HG03175 (cell line): Measurements from ENCODE around the gene TGFB1.

Experiments
- ATAC-seq: cut with Tn5 transposase; IDR thresholded peaks from one replicate; pipeline ENCODE4 v1.9.1; 2021; ENCODE audit warnings: mild to moderate bottlenecking, moderate library complexity; ENCODE audit not compliant: unreplicated experiment

The TGFB1 gene

DNA sequence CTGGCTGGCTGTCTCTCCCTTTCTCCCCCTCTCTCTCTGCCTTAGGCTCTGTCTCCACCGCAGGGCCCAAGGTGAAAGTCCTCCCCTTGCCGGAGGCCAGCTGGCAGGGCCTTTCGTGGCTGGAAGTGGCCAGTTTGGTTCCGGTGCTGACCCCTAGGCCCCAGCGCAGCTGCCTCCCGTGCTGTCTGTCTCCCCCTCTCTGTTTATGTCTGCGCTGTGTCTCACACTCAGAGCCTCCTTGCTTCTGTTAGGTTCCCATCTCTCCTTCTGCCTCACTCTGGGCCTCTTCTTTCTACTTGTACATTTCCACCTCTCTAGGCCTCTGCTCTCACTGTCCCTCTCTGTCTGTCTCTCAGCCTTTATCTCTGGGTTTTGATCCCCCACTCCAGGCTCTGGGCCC lies 30.7 kb downstream of the TGFB1 start:
- no peak for ATAC-seq

DNA sequence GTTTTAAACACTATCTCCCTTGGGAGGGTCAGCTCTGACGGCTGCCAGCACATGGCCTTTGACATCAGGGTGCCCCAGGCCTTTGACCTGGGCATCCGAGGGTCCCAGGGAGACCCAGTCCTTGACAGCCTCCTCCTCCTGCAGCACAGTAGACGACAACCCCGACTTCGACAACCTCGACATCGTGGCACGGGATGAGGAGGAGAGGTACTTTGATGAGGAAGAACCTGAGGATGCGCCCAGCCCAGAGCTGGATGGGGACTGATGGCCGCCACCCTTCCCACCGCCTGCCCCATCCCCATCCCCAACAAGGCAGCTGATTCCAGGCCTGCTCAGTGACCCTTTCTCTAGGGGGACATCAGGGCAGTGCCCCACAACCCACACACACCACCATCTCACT lies 31.3 kb downstream of the TGFB1 start:
- no peak for ATAC-seq

DNA sequence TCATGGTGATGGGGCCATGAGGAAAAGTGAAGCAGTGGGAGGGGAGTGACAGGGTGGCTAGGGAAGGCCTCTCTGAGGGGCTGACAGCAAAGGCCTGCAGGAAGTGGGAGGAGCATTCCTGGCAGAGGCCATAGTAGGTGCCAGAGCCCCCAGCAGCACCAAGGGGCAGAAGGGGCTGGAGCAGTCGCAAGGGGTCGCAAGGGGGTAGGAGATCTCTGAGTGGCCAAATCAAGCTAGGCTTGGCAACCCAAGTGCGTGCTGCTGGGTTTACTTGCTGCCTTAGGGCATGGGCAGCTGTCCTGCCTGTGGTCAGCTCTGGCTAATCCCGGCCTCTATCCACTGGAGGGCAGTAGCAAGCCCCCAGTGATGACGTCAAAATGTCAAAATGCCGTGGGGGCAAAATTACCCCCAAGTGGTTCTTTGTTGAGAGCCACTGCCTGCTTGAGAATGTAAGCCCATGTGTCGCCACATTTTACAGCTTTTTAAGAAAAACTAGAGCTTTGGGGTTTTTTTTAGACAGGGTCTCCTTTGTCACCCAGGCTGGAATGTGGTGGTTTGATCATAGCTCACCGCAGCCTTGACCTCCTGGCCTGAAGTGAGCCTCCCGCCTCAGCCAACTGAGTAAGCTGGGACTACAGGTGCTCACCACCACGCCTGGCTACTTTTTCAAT lies 32.0 kb downstream of the TGFB1 start:
- no peak for ATAC-seq

DNA sequence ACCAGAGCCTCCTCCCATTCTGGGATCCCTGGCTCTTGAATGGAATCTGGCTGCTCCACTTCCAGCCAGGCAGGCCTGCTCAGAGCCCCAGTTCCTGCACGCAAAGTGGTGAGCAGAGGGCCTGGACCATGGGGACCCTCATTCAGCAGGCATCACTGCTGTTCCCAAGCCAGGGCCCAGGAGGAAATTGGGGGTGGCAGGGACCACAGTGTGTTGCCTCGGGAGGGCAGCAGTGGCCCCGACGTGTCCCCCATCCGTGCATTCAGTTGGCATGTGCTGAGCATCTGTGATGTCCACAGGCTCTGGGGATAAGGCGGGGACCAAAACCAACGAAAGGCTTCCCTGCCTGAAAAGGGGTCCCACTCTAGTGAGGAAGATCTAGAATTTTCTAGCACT lies 32.5 kb downstream of the TGFB1 start:
- ATAC-seq = no peak

DNA sequence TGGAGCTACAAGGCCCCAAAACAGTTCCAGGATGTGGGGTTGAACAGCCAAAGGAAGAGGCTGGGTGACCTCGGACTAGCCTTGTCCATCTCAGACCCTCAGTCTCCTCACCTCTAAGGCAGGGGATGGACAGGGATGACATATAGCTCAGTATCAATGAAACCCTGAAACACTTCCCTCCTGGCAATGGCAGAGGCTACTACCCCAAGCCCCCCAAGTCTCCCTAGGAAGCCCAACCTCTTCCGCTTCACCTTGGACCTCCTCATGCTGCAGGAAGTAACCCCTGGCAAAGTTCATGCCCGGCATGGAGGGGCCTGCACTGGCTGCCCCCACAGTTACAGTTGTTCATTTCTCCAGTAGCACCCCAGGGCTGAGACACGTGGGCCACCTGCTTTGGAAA lies 33.2 kb downstream of the TGFB1 start:
- no peak for ATAC-seq

DNA sequence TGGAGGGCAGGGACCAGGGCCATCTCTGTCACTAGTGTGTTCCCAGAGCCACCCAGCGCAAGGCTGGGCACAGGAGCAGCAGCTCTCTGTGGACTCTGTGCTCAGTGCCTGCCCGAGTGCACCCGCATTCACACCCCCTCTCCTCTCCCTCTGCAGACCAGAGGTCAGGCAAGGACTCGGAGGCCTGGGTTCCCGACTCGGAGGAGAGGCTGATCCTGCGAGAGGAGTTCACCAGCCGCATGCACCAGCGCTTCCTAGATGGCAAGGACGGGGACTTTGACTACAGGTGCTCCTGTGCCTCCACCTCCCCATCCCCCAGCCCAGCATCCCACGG lies 33.6 kb downstream of the TGFB1 start:
- ATAC-seq = no peak

DNA sequence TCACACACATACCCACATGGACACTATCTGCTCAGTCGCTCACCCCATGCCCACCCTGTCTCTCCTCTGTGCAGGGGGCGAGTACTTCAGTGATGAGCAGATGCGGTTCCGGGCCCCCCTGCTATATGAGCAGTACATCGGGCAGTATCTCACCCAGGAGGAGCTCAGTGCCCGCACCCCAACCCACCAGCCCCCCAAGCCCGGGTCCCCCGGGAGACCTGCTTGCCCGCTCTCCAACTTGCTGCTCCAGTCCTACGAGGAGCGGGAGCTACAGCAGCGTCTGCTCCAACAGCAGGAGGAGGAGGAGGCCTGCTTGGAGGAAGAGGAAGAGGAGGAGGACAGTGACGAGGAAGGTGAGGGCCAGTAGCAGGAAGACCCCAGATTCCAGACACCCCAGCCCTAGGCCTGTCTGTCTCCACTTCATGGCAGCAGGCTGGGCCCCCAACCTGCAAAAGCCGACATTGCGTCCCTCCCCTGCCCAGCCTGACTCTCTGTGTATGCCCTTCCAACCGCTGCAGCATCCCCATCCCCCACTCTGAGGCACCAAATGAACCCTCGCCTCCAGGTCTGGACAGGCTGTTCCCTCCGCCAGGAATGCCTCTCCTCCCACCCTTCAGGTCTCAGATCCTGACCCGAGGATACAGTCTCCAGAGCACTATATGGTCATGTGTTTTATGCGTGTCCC lies 34.1 kb downstream of the TGFB1 start:
- no peak for ATAC-seq

DNA sequence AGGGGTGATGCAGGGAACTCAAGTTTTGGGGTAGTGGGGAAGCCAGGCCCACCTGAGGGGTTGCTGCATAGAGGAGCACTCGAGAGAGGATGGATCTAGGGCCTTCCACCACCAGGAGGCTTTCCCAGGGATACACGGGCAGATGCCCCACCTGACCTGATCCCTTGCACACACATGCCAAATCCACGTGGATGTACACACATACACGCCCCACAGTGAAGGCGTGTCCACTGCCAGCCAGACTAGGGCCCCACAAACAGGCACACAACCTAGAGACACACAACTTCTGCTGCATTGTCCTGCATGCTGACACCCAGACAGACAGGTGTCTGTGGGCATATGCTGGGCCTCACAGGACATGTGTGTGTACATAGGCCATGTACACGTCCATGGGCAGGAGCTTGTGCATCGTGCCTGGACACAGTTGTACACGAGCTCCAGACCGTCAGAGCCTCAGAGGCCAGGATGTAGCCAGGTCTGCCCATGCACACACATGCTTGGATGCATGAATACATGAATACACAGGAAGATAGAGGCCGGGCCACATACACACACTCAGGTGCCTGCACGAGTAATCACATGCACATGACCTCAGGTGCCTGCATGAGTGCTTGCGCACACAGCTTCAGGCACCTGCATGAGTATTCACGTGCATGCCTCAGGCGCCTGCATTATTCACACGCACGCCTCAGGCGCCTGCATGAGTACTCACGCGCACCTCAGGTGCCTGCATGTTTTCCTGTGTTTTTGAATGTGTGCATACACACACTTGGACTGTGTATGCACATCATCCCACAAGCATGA lies 34.8 kb downstream of the TGFB1 start:
- no peak for ATAC-seq

DNA sequence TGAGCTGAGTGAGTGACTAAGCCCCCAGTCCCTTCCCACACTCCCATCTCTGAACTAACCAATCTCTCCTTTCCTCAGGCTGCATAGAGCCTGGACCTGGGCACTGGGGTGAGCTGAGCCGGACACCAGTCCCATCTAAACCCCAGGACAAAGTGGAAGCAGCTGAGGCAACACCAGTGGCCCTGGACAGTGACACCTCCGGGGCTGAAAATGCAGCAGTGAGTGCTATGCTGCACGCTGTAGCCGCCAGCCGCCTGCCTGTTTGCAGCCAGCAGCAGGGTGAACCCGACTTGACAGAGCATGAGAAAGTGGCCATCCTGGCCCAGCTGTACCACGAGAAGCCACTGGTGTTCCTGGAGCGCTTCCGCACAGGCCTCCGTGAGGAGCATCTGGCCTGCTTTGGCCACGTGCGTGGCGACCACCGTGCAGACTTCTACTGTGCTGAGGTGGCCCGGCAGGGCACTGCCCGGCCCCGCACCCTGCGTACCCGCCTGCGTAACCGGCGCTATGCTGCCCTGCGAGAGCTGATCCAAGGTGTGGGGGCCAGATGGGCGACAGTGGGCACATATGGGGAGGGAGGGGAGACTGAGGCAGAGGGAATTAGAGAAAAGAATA lies 37.3 kb downstream of the TGFB1 start:
- no peak for ATAC-seq

DNA sequence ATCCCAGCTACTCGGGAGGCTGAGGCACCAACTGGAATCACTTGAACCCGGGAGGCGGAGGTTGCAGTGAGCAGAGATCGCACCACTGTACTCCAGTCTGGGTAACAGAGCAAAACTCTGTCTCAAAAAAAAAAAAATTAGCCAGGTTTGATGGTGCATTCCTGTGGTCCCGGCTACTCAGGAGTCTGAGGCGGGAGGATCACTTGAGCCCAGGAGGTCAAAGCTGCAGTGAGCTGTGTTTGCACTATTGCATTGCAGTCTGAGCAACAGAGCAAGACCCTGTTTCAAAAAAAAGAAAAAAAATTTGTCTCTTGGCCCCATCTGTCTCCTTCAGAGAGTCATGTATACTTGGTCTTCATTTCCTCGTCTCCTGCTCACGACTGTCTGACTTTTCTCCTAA lies 42.1 kb downstream of the TGFB1 start:
- ATAC-seq = no peak

DNA sequence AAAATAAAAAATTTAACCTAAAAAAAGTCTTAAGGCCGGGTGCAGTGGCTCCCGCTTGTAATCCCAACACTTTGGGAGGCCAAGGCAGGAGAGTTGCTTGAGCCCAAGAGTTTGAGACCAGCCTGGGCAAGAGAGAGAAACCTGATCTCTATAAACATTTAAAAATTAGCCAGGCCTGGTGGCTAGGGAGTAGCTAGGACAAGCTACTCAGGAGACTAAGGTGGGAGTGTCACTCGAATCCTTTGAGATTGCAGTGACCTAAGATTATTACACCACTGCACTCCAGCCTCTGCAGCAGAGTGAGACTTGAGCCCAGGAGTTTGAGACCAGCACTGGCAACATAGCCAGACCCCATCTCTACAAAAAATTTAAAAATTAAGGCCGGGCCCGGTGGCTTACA lies 42.6 kb downstream of the TGFB1 start:
- no peak for ATAC-seq

DNA sequence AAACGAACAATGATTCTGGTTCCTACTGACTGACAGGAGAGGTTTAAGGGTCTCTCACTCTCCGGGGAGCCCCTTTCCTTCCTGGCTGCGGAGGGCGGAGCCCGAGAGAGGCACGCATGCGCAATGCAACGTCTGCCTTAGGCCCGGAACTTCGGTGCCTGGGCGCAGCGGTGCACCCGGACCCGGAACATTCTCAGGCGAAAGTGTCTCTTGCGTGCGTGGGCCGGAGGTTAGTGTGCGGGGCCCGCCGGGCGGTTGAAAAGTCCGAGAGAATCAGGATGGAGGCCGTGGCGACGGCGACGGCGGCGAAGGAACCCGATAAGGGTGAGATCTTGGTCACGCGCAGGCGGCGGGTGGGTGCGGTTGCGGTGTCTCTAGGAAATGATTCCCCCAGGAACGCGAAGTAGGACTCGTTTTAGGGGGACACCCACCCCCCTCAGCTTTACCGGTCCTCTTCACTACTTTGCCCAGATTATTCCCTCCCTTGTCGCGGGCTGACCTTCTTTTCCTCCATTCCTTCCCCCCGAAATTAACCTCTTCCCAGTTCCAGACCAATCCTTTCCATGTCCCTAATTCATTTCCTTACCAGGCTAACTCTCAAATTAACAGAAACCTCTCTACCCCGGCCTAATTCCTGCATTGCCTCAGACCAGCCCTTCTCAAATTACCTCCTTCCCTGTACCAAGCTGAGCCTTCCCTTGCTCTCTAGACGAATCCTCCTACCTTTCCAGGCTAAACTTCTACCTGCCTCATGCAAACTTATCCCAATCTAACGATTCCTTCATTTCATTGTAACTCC lies 43.5 kb downstream of the TGFB1 start, which contains the start of gene CCDC97:
Gene CCDC97, plus strand, starts transcription at position 140 of the 799 bp plus-strand sequence. Its CDS starts 139 bp downstream, at position 279.
- peak; percentile 71 for ATAC-seq

DNA sequence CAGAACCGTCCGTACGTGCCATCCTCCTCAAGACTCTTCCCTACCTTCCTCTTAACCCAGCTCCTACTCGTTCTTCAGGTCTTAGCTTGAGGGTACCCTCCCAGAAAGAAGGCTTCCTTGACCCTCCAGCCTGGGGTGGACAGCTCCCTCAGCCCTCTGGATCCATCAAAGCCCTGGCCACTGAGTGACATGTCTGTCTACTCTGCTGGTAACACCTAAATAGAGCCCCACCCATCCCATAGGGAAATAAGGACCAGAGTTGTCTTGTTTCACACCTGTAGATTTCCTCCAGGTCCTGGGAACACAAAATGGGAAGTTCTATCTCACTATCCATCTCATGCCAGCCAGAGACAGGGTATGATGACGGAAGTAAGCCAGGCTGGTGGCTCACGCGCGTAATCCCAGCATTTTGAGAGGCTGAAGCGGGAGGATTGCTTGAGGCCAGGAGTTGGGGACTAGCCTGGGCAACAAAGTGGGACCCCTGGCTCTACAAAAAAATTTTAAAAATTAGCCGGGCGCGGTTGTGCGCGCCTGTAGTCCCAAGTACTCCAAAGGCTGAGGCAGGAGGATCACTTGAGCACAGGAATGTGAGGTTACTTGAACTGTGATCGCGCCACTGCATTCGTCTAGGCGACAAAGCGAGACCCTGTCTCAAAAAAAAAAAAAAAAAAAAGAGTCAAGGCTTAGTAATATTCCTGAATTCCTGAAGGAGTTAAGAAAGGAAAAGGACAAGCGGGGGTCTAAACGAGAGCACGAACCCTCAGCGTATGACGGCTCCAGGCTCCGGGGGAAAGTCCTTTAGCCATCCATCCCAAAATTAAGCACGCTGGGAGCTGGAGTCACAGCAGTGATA lies 44.3 kb downstream of the TGFB1 start:
- ATAC-seq = no peak

DNA sequence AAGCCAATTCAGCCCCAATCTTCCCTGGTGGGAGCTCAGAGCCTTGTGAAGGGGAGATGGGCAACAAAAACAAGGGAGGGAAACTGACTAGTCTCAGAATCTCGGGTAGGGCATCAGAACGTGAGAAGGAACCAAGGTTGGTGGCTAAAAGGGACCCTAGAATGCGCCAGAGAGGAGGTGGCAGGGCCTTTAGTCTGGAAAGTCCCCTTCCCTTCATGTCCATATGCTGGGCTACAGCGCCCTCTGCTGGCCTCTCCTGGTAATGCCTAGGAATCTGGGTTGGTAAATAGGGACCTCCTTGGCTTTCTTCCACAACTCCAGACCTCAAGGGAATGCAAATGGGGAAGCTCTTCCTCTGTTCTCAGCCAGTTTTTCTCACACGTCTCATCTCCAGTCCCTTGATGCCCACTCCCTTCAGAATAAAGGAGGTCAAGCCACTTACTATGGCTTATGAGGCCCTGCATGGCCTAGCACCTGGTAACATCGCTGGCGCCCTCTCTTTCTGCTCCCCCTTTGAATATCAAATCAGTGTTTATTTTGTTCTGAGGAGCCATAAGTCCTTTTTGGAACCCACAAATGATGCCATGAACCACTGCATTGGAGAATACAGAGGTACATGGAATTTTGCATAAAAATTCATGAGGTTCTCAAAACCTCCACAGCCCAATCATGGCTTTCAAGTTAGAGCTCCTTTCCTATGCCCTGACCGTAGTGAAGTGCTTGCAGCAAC lies 45.1 kb downstream of the TGFB1 start:
- no peak for ATAC-seq

DNA sequence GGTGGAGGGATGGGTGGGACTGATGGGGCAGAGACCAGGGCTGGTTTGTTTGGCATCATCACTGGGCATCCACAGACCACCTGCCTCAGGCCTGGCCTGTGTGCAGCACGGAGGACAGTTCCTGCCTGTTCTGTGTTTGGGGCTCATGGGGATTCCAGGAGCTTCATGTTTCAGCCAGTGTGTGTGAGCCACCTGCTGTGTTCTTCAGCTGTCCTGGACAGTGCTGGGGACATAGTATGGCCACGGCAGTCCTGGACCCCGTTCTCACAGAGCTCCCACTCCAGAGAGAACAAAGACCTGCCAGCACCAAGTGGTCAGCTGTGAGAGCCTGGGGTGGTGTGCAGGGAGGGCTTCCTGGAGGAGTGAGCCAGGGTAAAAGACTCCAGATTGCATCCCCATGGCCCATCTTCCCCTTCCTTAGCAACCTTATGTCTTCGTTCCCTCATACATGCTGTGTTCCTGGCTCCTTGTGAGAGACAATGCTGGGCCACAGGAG lies 45.7 kb downstream of the TGFB1 start:
- ATAC-seq = no peak

DNA sequence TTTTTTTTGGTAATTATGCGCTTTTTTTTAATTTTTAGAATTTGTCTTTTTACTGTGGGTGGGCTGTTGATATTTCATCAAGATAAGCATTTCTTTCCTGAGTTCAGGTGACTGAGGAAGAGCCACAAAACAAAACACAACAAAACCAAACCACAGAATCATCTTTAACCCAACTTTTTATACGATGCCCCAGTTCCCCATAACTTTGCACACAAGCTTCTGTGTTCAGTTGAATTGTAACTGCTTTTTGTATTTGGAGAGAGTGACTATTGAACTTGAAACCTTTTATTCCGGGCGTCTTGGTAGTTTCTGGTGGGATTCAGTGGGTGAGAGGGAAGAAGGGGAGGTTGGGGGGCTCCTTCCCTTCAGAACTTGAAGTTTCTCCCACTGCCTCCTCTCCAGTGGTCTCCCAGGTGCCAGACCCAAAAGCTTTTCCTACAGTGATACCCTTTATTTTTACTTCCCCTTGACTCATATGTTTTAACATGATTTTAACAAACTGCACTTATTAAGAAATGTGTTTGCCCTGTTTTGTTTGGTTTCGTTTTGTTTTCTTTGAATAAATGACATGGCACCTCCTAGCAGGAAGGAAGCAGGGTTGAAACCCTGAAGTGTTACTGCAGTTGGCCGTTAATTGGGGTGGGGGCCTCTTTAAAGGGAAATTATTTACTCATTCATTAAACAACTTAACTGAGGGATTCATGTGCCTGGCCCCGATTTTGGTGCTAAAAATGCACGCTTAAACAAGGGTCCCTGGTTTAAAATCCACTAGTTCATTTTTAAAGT lies 46.4 kb downstream of the TGFB1 start:
- no peak for ATAC-seq

DNA sequence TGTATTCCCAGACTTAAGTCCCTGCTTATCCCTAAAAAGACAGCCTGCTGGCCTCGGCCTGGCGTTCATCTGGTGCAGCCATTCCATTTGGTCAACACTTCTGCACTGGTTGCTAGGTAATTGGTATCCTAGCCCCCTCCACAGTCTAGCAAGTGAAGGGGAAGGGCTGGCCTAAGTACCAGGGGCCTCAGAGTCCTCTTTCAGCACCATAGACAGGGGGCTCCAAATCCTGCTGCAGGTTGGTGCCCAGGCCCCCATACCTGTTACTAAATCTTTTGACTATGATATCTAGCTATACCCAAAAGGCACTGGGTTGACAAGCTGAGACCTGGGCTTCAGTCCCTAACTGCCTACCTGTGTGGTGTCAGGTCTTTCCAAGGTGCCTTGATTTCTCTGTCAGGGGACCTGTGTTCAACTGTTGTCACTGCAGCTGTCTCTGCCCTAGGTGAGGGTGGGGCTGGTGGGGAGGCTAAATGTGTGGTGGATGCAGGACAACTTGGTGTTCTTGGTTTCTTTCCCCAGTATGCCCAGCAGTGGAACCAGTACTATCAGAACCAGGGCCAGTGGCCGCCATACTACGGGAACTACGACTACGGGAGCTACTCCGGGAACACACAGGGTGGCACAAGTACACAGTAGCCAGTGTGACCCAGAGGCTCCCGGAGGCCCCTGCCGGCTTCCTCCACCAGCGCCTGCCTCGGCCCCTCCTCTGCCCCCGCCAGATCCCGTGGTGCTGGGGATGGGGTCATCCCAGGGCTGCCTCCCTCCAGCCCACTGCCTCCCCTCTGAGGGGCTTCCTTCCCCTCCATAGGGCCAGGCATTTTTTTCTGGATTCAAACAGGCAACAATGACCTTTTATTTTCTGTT lies 47.6 kb downstream of the TGFB1 start:
- ATAC-seq = no peak
